MG63 (cell line): Measurements from ENCODE around the gene TTYH2. TPM values are rescaled to one million over a fixed set of nuclear protein-coding genes. Genes with fewer than 3 reads are reported as not detected.

Source experiments
- DNase-seq: peaks from one replicate; pipeline ENCODE4 v3.0.0-alpha.2; 2020
- H3K27me3 ChIP-seq: fragments of 250-450 bp; sonication (Bioruptor Pico); 2 replicates; pipeline ENCODE4 v1.5.1; 2020; ENCODE audit warnings: mild to moderate bottlenecking, moderate library complexity
- H3K36me3 ChIP-seq: fragments of 250-450 bp; sonication (Bioruptor Pico); 2 replicates; pipeline ENCODE4 v1.5.1; 2020; ENCODE audit warnings: mild to moderate bottlenecking, moderate library complexity
- H3K4me3 ChIP-seq: fragments of 250-450 bp; sonication (Bioruptor Pico); 2 replicates; pipeline ENCODE4 v1.5.1; 2020; ENCODE audit warnings: mild to moderate bottlenecking, moderate library complexity
- H3K9me3 ChIP-seq: fragments of 250-450 bp; sonication (Bioruptor Pico); 2 replicates; pipeline ENCODE4 v1.5.1; 2020; ENCODE audit warnings: mild to moderate bottlenecking, moderate library complexity
- total RNA-seq: library from RNA; depleted of rRNA; stranded (reverse); fragments of >200 nt; shearing (Covaris generic); gene quantifications from 2 replicates; pipeline ENCODE4 v1.2.3, GENCODE V29; 2014; ENCODE audit warnings: low replicate concordance

The TTYH2 gene
- total RNA-seq, 1 experiment from 2014 or later, result 1.9 TPM

GRCh38 chr17:74220946-74221818 lies 7.8 kb downstream of the TTYH2 start:
- no peak for DNase-seq
- H3K9me3 ChIP-seq, result no peaks in the 10 kb centered on the region
- no peaks in the 10 kb centered on the region for H3K27me3 ChIP-seq
- no peaks in the 10 kb centered on the region for H3K36me3 ChIP-seq
- H3K4me3 ChIP-seq, result no peak overlapping the region

GRCh38 chr17:74222399-74222798 lies 9.0 kb downstream of the TTYH2 start:
- Histone ChIP-seq H3K9me3 (no peaks in the 10 kb centered on the region), H3K4me3 (no peak overlapping the region), H3K27me3 (no peaks in the 10 kb centered on the region), H3K36me3 (no peaks in the 10 kb centered on the region)
- DNase-seq, result no peak

- Histone ChIP-seq H3K36me3 (no peaks in the 10 kb centered on the region), H3K9me3 (no peaks in the 10 kb centered on the region), H3K27me3 (no peaks in the 10 kb centered on the region), H3K4me3 (no peak overlapping the region)
- DNase-seq, result no peak
Measured at GRCh38 chr17:74223901-74224300, 10.5 kb downstream of the TTYH2 start.

GRCh38 chr17:74224959-74225725 lies 11.8 kb downstream of the TTYH2 start:
- no peaks in the 10 kb centered on the region for H3K27me3 ChIP-seq
- DNase-seq, result no peak
- H3K4me3 ChIP-seq, result no peak overlapping the region
- no peaks in the 10 kb centered on the region for H3K9me3 ChIP-seq
- no peaks in the 10 kb centered on the region for H3K36me3 ChIP-seq

GRCh38 chr17:74226252-74226651 lies 12.9 kb downstream of the TTYH2 start:
- H3K36me3 ChIP-seq, result no peaks in the 10 kb centered on the region
- DNase-seq, result no peak
- H3K4me3 ChIP-seq, result no peak overlapping the region
- no peaks in the 10 kb centered on the region for H3K27me3 ChIP-seq
- no peaks in the 10 kb centered on the region for H3K9me3 ChIP-seq

- no peaks in the 10 kb centered on the region for H3K9me3 ChIP-seq
- DNase-seq, result no peak
- no peak overlapping the region for H3K4me3 ChIP-seq
- no peaks in the 10 kb centered on the region for H3K27me3 ChIP-seq
- H3K36me3 ChIP-seq, result no peaks in the 10 kb centered on the region
Measured at GRCh38 chr17:74227271-74228080, 14.1 kb downstream of the TTYH2 start.

- no peak overlapping the region for H3K4me3 ChIP-seq
- no peaks in the 10 kb centered on the region for H3K36me3 ChIP-seq
- H3K27me3 ChIP-seq, result no peaks in the 10 kb centered on the region
- no peak for DNase-seq
- no peaks in the 10 kb centered on the region for H3K9me3 ChIP-seq
Measured at GRCh38 chr17:74228306-74228978, 15.1 kb downstream of the TTYH2 start.

GRCh38 chr17:74230896-74231295 lies 17.5 kb downstream of the TTYH2 start:
- Histone ChIP-seq H3K36me3 (no peaks in the 10 kb centered on the region), H3K27me3 (no peaks in the 10 kb centered on the region)

GRCh38 chr17:74231928-74232907 lies 18.8 kb downstream of the TTYH2 start:
- no peaks in the 10 kb centered on the region for H3K9me3 ChIP-seq
- no peak overlapping the region for H3K4me3 ChIP-seq
- H3K36me3 ChIP-seq, result no peaks in the 10 kb centered on the region
- no peak for DNase-seq
- no peaks in the 10 kb centered on the region for H3K27me3 ChIP-seq

More at GRCh38 chr17:74230896-74231295, 17.5 kb downstream of the TTYH2 start:
- Histone ChIP-seq H3K4me3 (no peak overlapping the region), H3K9me3 (no peaks in the 10 kb centered on the region)
- DNase-seq, result no peak

GRCh38 chr17:74233937-74234336 lies 20.6 kb downstream of the TTYH2 start:
- no peaks in the 10 kb centered on the region for H3K36me3 ChIP-seq

GRCh38 chr17:74234486-74234885 lies 21.1 kb downstream of the TTYH2 start:
- Histone ChIP-seq H3K4me3 (no peak overlapping the region), H3K27me3 (no peaks in the 10 kb centered on the region), H3K36me3 (no peaks in the 10 kb centered on the region), H3K9me3 (no peaks in the 10 kb centered on the region)
- DNase-seq, result no peak

More at GRCh38 chr17:74233937-74234336, 20.6 kb downstream of the TTYH2 start:
- Histone ChIP-seq H3K9me3 (no peaks in the 10 kb centered on the region), H3K4me3 (no peak overlapping the region), H3K27me3 (no peaks in the 10 kb centered on the region)
- DNase-seq, result no peak

GRCh38 chr17:74235040-74235581 lies 21.7 kb downstream of the TTYH2 start:
- no peaks in the 10 kb centered on the region for H3K9me3 ChIP-seq
- H3K4me3 ChIP-seq, result no peak overlapping the region
- H3K36me3 ChIP-seq, result no peaks in the 10 kb centered on the region
- no peak for DNase-seq
- H3K27me3 ChIP-seq, result no peaks in the 10 kb centered on the region

- Histone ChIP-seq H3K9me3 (no peaks in the 10 kb centered on the region), H3K4me3 (no peak overlapping the region), H3K27me3 (no peaks in the 10 kb centered on the region), H3K36me3 (no peaks in the 10 kb centered on the region)
- DNase-seq, result no peak
Measured at GRCh38 chr17:74235911-74236371, 22.6 kb downstream of the TTYH2 start.

GRCh38 chr17:74237321-74237720 lies 23.9 kb downstream of the TTYH2 start:
- no peaks in the 10 kb centered on the region for H3K36me3 ChIP-seq
- no peaks in the 10 kb centered on the region for H3K9me3 ChIP-seq
- H3K4me3 ChIP-seq, result no peak overlapping the region
- no peaks in the 10 kb centered on the region for H3K27me3 ChIP-seq
- no peak for DNase-seq

- Histone ChIP-seq H3K9me3 (no peaks in the 10 kb centered on the region), H3K36me3 (no peaks in the 10 kb centered on the region), H3K4me3 (no peak overlapping the region), H3K27me3 (no peaks in the 10 kb centered on the region)
- no peak for DNase-seq
Measured at GRCh38 chr17:74239172-74239571, 25.8 kb downstream of the TTYH2 start.
